ENCODE results near the gene TSPO2.

Gene TSPO2

DNA sequence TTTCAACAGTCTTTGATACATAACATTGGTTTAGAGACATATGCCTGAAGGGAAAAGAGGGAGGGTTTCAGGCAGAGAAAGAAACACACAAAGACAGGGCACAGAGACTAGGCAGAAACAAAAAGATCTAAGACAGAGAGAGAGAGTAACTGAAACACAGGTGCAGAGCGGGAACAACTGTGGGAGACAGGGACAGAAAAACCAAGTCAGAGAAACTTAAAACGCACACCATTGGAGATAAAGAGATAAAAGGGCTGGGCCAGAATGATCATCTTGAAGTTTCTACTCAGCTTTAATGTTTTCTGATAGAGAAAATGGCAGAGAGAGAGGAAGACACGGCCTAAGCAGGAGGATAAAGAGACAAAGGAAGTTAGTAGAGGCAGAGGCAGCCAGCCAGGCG, 15.0 kb upstream of the TSPO2 start:
- H3K4me3 ChIP-seq (ENCODE audit: low read depth, low read length): peak overlapping the region; percentile 47

DNA sequence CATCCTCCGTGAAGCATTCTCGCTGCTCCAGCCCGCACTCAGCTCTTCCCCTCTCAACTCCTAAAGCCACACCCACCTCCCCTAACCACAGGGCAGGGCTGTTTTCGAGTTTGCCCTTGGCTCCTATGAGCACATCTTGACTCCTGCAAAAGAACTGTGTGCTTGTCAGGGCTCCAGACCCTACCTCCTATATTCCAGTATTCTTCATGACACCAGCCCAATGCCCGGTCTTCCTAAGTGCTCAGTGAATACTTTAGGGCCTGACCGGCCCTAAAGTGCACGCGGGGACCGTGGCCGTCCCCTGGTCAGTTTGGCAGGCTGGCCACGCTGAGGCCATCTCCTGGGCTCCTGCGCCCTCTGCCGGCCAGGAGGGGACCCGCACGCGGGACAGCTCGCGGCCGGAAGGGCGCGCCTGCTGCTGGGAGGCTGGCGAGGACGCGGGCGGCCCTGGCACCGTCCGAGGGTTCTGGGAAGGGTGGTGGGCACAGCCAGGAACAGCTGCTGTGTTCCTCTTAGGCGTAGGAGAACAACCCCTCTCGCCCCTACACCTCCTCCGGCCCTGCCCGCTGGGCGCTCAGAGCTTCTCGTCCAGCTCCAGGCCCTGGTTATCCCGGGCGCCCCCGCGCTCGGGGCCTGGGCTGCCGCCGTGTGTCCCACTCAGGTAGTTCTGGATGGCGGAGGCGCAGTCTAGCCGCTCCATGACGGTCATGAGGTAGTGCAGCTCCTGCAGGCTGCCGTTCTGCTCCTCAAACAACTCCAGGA, 14.3 kb upstream of the TSPO2 start:
- H3K4me3 ChIP-seq (ENCODE audit: low read depth, low read length): peak overlapping the region; percentile 47

DNA sequence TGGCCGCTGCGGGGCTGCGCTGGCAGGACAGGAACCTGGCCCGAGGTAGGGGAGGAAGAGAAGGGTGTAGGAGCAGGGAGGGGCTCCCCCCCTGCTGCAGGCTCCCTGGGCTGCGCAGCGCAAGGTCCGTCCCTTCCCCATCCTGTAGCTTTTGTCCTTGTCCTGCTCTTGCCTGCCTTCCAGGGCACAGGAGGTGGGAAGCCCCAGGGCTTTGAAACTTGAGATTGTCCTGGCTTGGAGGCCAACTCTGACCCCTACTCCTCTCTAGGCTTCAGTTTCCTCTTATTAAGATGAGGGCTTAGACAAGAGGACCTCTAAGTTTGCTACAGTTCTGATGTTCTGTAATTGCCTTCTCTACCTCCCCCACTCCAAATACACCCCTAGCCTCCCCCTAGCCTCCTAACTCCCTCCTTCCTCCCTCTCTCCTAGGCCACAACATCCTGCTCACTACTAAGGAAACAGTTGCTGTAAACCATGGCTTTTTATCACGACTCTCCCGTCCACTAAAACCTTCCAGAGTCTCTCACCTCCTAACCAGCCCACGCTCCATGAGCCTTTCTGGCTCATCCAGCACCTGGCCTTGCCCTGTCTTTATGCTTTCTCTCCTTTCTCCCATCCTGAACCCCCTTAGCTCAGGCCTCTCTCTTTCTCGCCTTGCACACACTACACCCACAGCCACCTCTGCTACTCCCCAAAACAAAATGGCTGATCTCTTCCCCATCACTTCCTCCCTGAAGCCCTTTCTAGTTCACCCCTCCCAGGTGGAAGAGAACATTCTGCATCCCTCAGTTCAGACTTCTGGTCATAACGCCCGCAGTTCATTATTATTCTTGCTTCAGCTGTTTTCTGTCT, 13.5 kb upstream of the TSPO2 start:
- peak overlapping the region; percentile 47 for H3K4me3 ChIP-seq (ENCODE audit: low read depth, low read length)

DNA sequence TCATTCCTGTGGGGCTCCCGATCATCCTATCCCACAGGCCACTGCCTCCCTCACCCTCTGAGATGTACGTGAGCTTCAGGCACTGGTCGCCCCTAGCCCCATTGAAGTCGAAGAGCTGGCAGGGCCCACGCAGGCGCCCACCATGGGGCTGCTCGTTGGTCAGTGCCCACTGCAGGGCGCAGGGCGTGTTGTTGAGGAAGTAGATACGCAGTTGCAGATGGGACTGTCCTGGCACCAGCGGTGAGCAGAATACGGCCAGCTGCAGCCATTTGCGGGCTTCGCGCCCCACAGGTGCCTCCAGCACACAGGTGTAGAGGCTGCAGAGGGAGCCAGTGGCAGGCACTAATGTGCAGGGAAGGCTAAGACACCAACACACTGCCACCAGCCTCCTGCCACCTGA, 9.4 kb upstream of the TSPO2 start:
- H3K4me3 ChIP-seq (ENCODE audit: low read depth, low read length): no peak overlapping the region

DNA sequence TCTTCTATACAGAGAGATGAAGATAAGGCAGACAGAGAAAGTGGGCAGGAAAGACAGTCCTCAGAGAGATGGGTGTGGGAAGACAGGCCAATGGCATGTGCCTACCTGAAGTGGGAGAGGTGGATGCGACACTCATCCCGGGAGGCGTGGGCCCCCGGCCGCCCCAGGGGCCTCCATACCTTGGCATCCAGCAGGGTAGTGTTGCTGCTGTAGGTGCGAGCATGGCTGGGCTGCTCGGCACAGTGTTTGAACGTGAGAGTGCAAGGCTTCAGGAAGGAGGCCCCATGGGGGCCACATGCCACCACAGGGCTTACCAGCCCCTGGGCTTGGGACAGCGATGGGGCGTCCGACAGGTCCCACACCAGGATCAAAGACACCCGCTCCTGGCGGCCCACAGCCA, 8.5 kb upstream of the TSPO2 start:
- H3K4me3 ChIP-seq (ENCODE audit: low read depth, low read length): no peak overlapping the region

DNA sequence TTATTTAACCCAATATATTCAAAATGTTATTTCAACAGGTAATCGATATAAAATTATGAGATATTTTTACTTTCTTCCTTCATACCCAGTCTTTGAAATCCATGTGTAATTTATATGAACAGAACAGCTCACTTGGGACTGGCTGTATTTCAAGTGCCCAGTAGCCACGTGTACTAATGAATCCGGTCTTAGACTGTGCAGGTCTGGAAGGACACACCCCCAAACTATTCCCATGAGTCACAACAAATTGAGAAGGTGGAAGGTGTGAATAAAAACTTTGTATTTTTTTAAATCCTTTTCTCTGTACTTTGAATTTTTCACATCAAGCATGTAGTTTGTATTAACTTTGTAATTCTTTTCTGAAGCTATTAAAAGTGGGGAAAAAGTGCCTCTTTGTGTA, 6.1 kb upstream of the TSPO2 start:
- no peak overlapping the region for H3K4me3 ChIP-seq (ENCODE audit: low read depth, low read length)

DNA sequence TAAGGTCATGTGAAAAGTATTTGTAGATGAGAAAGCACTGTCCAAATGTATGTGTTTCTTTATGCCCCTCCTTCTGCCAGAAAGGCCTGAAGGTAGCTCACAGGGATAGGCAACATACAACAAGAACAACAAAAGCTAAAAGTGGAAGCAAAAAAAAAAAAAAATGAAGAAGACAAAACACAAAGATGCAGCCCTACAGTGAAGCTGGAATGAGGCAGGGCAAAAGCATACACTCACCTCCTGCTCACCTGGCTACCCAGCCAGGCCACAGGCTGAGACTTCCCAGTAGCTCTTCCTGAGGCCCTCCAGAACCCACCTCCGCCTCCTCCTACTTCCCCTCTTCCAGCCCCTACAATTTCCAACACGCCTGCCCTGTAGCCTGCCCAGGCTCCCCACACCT, 5.7 kb upstream of the TSPO2 start:
- no peak overlapping the region for H3K4me3 ChIP-seq (ENCODE audit: low read depth, low read length)

DNA sequence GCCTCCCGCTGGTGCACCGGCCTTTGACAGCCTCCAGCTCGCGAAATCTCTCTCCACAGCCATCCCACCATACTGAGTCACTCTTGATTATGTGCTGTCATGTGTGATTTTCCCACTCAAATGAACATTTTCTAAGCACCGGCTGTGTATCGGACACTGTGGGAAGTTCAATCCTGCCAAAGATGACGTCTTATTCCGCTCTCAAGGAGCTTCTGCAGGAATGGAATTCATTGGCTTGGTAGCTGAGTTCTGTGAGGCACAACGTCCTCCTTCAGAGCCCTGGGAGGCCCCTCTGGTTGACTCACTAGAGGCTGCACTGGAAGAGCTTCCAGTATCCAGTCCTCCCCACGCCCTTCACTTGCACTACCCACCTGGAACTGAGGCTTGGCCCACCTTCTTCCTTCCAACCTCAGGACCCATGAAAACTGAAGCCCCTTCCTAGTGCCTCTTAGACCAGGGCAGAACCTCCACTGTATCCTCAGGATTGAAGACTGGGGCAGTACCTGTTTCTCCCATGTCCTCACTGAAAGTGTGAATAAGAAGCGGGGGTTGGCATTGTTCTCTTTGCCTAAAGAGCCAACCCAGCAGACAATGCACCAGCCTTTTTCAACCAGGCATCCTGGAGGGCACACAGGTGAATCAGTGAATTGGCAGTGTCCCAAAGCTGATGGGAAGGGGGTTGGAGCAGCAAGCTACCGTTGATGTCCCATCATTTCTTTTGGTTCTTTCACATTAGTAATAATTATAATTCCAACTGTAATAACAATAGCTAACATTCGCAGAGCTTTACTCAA, 5.0 kb upstream of the TSPO2 start:
- no peak overlapping the region for H3K4me3 ChIP-seq (ENCODE audit: low read depth, low read length)

DNA sequence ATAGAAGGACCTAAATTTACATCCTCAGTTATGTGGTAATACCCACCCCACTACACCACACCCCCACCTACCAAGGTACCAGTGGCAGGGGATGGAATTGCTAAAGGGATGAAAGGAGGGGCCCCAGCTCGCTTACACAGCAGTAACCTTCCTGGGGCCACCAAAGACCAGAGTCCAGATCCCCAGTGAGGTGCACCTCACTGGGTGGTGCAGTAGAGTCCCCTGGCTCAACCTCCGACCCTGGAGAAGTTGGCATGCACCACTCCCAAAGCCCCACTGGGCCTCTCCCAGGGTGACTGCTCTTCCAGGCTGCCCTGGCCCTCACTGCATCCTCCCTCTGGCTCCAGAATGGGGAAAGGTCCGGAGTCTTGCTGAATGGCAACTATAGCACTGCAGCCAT, 4.1 kb upstream of the TSPO2 start:
- H3K4me3 ChIP-seq (ENCODE audit: low read depth, low read length): no peak overlapping the region

DNA sequence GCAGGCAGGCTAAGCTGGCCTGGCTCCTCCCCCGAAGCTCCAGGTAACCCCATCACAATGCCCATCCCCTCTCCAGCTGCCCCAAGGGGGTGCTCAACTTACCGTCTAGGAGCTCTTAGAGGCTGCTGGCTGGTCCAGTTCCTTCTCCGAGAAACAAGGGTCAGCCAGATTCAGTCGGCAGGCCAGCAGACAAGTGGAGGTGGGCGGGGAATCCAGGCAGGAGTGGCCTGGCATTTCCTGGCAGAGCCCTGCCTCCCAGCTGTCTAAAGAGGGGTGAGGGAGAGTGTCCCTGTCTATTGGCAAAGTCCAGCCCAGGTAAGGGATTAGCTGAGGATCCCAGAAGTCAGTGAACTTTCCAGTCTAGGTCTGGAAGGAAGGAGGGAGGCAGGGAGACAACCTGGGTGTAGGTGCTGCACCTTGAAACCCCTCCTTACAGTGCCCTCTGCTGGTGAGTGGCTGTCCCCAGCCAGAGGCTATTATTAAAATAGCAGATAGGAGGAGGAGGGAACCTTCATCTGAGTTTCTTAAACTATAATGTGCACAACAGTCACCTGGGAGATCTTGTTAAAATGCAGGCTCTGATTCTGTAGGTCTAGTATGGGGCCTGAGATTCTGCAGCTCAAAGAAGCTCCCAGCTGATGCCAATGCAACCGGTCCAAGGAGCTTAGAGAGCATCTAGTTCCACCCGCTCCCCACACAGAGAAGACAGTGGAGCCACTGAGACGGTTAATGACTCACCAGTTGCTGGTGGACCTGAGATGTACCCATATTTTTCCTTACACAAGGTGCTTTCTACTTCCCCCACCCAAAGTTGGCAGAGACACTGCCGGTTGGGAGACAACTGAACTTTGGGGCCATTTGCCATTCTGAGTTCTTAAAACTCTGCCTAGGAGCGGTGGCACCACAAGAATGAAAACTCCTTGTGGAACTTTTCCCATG, 2.9 kb upstream of the TSPO2 start, which contains the start of gene UNC5CL:
UNC5CL (minus strand) TSS at position 162 of the 939 bp plus-strand sequence. CDS start 4,147 bp downstream, outside the sequence.
- no peak within 1 kb of the TSS for H3K4me3 ChIP-seq (ENCODE audit: low read depth, low read length)

DNA sequence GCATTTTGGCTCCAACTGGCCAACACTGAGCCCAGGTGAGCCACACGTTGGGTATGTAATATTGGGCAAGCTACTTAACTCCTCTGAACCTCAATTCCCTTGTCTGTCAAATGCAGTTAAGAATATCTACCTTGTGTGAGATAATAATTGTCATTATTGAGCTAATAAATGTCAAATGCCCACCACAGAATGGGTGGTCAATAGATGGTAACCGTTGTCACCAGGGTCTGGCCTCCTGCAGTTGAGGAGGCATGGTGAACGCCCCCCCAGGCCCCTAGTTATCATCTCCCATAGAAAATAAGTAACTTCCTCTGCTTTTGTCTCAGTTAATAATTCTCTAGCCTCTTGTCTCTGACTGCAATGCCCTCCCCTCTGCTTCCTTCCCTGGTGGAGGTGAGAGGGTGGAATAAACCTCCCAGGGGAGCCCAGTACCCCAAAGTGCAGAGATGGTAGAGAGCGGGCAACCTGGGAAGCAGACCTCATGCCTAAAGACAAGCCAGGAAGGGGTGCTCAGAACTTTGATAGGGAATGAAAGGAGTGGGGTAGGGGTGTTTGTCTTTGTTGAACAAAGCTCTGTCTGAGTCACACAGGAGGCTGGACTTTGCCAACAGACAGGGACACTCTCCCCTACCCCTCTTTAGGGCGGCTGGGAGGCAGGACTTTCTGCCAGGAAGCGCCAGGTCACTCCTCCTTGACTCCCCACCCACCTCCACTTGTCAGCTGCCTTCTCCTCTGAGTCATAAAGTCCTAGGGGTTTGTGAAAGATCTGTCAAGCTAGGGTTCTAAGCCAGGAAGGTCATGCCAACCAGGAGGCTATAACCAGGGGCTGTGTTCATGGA, 1.9 kb upstream of the TSPO2 start:
- no peak overlapping the region for H3K4me3 ChIP-seq (ENCODE audit: low read depth, low read length)

DNA sequence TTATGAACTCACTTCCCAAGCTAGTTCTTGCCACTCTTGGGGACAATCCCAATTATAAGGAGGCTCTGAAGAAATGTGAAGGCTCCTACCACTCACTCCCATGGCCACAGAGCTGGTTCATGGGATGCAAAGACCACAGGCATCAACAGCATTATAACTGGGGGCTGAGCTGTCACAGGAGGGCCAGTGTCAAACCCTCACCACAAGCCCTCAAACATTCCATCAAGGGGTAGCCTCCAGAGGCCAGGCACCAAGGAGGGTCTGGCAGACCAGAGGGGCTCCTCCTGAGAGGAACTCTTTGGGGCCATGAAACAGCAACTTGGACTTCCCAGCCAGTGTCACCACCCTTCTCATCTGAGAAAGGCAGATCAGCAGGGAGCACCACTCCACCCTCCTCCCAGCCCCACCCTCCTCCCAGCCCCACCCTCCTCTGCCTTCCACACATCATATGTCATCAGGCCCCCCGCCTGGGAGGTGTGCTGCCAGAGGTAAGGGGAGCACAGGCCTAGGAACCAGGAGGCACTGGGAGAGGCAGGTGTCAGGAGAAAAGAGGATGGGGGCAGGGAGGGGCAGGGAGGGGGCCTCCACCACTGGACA, 1.2 kb upstream of the TSPO2 start:
- H3K4me3 ChIP-seq (ENCODE audit: low read depth, low read length): no peak overlapping the region

DNA sequence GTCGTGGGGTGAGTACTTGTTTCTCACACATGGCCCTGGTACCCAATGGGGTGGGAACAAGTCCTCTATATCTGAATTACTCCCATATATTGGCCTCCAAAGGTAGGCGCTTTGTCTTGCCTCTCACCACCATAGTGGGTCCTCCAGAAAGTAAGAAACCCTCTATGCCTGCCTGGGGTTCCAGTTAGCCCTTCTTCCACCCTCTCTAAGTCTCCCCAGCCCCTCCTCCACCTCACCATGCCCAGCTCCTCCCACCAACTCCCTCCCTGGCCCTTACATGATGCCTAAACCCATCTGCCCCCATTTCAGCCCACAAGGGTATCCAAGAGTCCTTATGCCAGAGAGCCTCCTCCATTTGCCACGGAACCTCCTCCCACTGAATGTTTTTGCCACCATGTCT, 884 bp downstream of the TSPO2 start:
- no peak overlapping the region for H3K4me3 ChIP-seq (ENCODE audit: low read depth, low read length)

DNA sequence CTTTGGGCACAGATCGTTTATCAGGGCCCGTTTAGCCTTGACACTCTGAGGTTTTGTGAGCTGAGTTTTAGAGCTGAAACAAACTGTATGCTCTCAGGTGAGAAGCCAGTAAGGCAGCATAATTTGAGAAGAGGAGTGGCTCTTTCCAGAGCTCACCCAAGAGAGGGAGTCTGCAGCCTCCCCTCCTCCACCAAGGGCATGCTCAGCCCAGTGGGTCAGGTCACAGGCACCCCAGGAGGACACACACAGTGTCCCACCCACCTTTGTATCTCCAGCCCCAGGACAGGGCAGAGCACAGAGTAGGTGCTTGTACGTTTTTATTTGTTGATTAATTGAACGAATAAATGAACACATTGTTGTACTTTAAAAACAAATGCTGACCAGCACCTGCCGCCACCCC, 3.4 kb downstream of the TSPO2 start:
- no peak overlapping the region for H3K4me3 ChIP-seq (ENCODE audit: low read depth, low read length)

DNA sequence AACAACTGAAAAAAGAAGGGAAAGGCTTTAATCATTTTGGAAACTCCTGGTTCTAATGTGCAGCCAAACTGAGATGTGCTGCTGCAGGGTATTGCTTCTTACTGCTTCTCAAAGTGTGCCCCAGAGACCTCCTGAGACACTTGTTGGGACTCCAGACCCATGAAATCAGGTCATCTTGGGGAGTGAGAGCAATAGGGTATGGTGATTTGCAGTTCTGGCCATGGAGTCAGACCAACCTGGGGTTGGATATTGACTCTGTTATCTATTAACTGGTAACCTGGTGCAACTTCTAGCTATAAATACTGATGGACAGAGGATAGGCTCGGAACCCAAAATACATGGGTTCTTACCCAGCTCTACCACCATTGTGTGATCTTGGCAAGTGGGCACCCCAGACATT, 3.8 kb downstream of the TSPO2 start:
- H3K4me3 ChIP-seq (ENCODE audit: low read depth, low read length): no peak overlapping the region

DNA sequence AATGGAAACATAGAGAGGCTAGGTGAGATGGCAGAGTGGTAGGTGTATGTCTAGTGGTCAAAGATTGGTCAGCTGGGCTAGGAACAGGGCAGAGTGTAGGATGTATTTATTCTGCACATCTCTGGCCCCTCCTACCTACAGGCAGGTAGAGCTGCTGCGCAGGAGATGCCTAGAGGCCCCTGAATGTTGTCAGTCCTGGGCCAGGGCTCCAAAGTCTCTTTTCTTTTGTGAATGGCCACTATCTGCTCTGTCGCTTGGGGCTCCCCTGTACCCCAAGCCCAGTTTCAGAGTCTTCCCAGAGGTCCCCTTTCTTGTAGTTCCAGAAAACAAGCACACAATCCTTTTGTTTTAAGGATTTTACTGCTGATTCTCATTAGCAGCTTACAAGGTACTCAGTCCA, 5.0 kb downstream of the TSPO2 start:
- no peak overlapping the region for H3K4me3 ChIP-seq (ENCODE audit: low read depth, low read length)

DNA sequence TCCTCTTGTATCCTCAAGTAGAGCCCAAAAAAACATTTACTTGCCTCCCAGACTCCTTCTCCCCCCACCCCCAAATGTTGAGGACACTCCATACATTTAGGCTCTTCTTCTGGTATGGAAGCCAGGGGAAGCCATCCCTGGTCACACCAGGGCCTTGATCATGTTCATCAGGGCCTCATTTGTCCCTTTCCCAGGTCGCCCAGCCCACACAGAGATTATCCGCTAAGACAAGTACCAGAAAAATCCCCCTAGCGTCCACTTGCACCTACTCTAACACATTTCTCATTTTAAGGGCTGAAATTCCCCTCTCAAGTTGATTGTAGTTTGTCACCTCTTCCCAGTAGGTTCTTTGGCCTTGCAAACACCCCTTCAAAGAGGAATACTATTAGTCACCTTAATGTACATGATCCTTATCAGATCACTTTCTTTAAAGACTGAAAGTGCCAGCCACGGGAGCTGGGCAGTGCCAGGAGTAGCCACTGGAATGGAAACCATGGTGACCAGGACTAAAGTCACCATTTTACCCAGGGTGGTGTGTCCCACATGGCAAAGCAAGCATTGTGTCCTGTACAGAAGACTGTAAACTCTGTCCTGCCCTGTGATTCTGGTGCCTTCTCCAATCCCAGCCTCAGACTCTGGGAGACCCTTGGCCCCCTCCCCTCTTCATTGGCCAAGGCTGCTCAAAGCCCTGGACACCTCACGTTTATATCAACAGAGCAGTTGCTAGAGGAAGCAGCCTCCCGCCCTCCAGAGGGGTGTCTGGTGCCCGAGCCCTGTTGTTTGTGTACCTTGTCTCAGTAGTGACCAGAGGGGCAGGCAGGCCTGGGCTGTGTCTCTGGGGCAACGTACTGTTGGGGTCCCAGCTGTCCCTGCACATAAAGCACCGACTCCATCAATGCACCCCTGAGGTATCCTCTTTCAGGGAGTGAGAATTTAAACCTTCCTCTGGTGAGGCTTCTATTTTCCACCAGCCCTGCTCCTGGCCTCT, 5.8 kb downstream of the TSPO2 start:
- no peak overlapping the region for H3K4me3 ChIP-seq (ENCODE audit: low read depth, low read length)

DNA sequence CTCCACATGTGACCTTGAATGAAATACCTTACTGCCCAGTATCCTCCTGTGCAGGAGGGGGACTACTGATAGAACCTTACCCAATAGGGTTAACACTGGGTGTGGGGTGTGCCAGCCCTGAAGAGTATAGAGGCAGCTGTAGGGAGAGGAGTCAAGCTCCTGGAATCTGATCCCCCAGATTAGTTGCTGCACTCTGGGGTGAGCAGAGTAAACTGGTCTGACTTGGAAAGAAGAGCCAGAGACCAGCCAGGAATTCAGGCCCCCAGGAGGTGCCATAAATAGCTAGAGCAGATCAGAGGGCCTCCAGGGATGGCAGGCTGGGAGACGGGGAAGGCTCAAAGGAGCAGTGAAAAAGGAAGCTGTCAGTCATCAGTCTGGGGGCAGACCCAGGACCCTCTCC, 7.3 kb downstream of the TSPO2 start:
- no peak overlapping the region for H3K4me3 ChIP-seq (ENCODE audit: low read depth, low read length)

Data from iPS-11a (cell line).